ENCODE data around the gene C3orf52. TPM values are rescaled to one million over a fixed set of nuclear protein-coding genes. Genes with fewer than 3 reads are reported as not detected.
"Not testable (repeated sequence)": the region's sequence is repeated elsewhere in the genome, so short reads cannot be mapped to it uniquely, and the experiment has no call there.

C3orf52 gene
- 100 to 1,000 TPM in 1 of 4 donors, 10 to 100 TPM in 3; 57.8 to 118 (median 86.4) TPM for total RNA-seq

DNA sequence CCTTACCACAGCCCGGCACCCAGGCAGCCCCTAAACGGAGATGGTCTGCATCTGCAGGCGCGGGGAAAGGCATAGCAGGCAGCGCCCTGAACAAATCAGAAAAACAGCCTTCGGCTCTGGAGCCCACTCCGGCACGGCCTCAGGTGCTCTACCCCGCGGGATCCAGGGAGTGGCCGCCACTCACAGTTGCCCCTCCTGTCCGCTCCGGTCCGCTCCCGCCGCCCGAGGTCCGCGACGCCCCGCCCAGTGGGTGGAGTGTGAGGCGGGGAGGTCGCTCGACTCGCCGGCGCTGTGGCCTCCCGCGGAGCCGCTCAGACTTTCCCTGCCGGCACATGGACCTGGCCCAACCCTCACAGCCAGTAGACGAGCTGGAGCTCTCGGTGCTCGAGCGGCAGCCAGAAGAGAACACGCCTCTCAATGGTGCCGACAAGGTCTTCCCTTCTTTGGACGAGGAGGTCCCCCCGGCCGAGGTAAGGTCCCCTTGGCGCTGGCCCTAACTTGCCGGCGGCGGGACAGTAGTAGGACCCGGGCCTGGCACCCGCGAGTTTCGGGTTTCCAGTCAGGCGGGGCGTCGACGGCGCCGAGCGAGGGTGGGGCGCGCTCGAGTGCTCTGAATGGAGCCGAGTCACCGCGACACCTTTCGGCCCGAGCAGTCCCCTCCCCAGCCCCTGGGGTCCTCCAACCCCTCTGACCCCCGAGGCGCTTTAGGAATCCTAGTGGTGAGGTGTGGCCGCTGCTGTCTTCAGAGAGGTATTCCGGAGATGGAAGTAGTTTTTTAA lies at the start of gene C3orf52:
Gene C3orf52 (plus strand): TSS at position 314 of the 779 bp plus-strand sequence. CDS start 19 bp downstream, at position 333.
- intact Hi-C loops (cut with DNase I; ENCODE audit: low total_unique reads), result no loop called here
- TF ChIP-seq CTCF (IDR thresholded peaks at IDR 0.05) (no peak), POLR2A (IDR thresholded peaks at IDR 0.05) (no peak)
- H3K4me3 ChIP-seq (ENCODE audit: low read depth, poor library complexity, severe bottlenecking), result peak within 1 kb of the TSS; percentile 28
- 0 to 1% methylated on average over 26 to 39 of the region's 67 CpGs for WGBS, 2 donors
- DNase-seq (ENCODE audit: low spot score in 2 of 2), result peak; percentile 61 to 94

DNA sequence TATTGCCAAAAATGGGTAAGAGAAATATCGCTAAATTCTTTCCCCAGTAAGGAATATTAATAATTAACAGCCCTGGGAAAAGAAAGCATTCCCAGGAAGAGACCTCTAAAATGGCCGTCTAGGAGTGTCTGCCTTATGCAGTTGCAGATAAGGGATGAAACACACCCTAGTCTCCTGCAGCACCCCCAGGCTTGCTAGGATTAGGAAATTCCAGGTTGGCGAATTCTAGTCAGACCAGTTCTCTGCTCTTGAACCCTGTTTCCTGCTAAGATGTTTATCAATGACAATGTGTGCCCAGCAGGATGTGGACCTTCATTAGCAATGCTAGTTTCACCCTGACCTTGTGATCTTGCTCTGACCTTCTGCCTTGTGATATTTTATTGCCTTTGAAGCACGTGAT lies 49.0 kb upstream of the C3orf52 start:
- intact Hi-C loops (cut with DNase I; ENCODE audit: low total_unique reads); H3K4me3 ChIP-seq (ENCODE audit: low read depth, poor library complexity, severe bottlenecking); DNase-seq (ENCODE audit: low spot score in 2 of 2): not testable (repeated sequence)
- 55 to 60% methylated on average over 4 of the region's 4 CpGs for WGBS, 2 donors

DNA sequence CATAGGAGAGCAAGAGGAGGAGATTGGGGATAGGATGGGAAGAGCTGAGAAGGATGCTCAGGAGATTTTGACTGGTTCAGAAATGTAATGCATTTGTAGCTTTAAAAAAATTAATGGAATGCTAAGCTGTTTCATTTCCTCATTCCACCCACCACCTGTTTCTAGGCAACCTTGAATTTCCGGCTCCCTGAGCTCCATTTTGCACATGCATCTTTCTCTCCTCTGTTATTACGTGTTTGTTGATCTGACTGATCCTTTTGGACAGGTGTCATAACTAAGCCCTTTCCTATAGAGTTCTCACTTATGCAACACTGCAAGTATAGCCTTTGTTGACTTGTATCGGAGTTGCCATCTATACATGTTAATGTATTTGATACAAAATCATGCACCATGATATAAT lies 47.3 kb upstream of the C3orf52 start:
- no peak for DNase-seq (ENCODE audit: low spot score in 2 of 2)
- WGBS, 2 donors, result 39 to 52% methylated on average over 3 of the region's 3 CpGs
- intact Hi-C loops (cut with DNase I; ENCODE audit: low total_unique reads), result no loop called here
- TF ChIP-seq POLR2A (IDR thresholded peaks at IDR 0.05) (no peak), CTCF (IDR thresholded peaks at IDR 0.05) (no peak)
- H3K4me3 ChIP-seq (ENCODE audit: low read depth, poor library complexity, severe bottlenecking), result no peak overlapping the region

- intact Hi-C loops (cut with DNase I; ENCODE audit: low total_unique reads), result loop anchor here (5.0 kb wide), 1 partner anchor 286 kb away; no protein-coding TSS in a partner anchor
- H3K4me3 ChIP-seq (ENCODE audit: low read depth, poor library complexity, severe bottlenecking), result no peak overlapping the region
- TF ChIP-seq CTCF (IDR thresholded peaks at IDR 0.05), result no peak
- TF ChIP-seq POLR2A (IDR thresholded peaks at IDR 0.05), result no peak
- DNase-seq (ENCODE audit: low spot score in 2 of 2), result no peak
Measured at GRCh38 chr3:112041321-112041720, 44.9 kb upstream of the C3orf52 start.

GRCh38 chr3:112042842-112043280 lies 43.3 kb upstream of the C3orf52 start:
- WGBS, 2 donors, result 51 to 53% methylated on average over 6 of the region's 6 CpGs
- no peak overlapping the region for H3K4me3 ChIP-seq (ENCODE audit: low read depth, poor library complexity, severe bottlenecking)
- TF ChIP-seq POLR2A (IDR thresholded peaks at IDR 0.05), result no peak
- TF ChIP-seq CTCF (IDR thresholded peaks at IDR 0.05), result no peak
- no peak for DNase-seq (ENCODE audit: low spot score in 2 of 2)
- intact Hi-C loops (cut with DNase I; ENCODE audit: low total_unique reads), result loop anchor here (5.0 kb wide), 1 partner anchor 284 kb away; no protein-coding TSS in a partner anchor

DNA sequence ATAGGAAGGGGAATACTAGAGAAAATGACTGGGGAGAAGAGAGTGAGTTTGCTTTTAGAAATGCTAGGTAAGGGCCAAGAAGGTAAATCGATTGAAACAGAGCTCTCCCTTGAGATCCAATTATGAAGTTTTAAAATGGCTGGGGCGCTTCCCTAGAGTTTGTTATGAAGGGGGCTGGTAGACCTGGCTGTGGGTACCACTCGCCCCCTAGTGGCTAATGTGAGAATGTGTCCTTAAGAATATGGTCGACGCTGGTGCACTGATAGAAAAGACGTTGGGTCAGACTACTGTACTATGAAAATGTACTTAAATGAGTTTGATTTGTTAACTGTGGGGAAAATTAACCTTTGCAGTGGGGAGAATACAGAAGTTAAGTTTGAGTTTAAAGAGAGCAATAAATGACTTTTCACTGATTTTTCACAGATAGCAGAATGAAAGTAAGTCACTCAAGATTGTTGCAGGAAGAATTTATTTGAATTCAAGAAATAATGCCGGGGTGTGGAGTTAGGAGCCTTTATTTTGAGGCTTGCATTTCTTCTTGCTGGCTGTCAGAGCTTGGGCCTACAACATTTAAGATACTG lies 42.5 kb upstream of the C3orf52 start:
- DNase-seq (ENCODE audit: low spot score in 2 of 2), result no peak
- no peak for TF ChIP-seq POLR2A (IDR thresholded peaks at IDR 0.05)
- TF ChIP-seq CTCF (IDR thresholded peaks at IDR 0.05), result peak in 1 of 3 donors; percentile 43
- WGBS, 2 donors, result 7 to 11% methylated on average over 7 of the region's 7 CpGs
- H3K4me3 ChIP-seq (ENCODE audit: low read depth, poor library complexity, severe bottlenecking), result no peak overlapping the region
- intact Hi-C loops (cut with DNase I; ENCODE audit: low total_unique reads), result loop anchor here (5.0 kb wide), 1 partner anchor 284 kb away; no protein-coding TSS in a partner anchor

Data from lower leg skin (tissue), 4 donors.